Stimulated activated naive CD8-positive, alpha-beta T cell treated with anti-CD3 and anti-CD28 coated beads, Interleukin-15, amount 100 ng/mL, for 72 hours (primary cell): ENCODE results near the gene RAB3A.

ENCODE experiments used
- ATAC-seq: fragments of 150-1000 bp; cut with Tn5 transposase; 2 replicates; pipeline ENCODE4 v1.10.0; 2021; ENCODE audit warnings: mild to moderate bottlenecking, moderate library complexity
- DNase-seq, 2 donors: peaks; one replicate each; pipeline ENCODE4 v3.0.0; 2021 to 2022
- H3K27ac Mint-ChIP-seq, 2 donors: one replicate each; pipeline ENCODE4 v1.8.0; 2022; ENCODE audit warnings: mild to moderate bottlenecking in 2 of 2, mixed read lengths in 2 of 2, moderate library complexity in 2 of 2
- H3K27me3 Mint-ChIP-seq: one replicate; pipeline ENCODE4 v1.8.0; 2022; ENCODE audit warnings: mixed read lengths
- H3K4me1 Mint-ChIP-seq: one replicate; pipeline ENCODE4 v1.8.0; 2022; ENCODE audit warnings: mild to moderate bottlenecking, mixed read lengths
- H3K4me3 Mint-ChIP-seq, 2 donors: one replicate each; pipeline ENCODE4 v1.8.0; 2022; ENCODE audit warnings: mild to moderate bottlenecking in 2 of 2, mixed read lengths in 2 of 2, moderate library complexity in 1 of 2
- H3K9me3 Mint-ChIP-seq, 2 donors: one replicate each; pipeline ENCODE4 v1.8.0; 2022; ENCODE audit warnings: mixed read lengths in 2 of 2

The RAB3A gene

GRCh38 chr19:18226956-18227780, 23.3 kb upstream of the RAB3A start:
- no peak overlapping the region for H3K4me3 Mint-ChIP-seq
- peaks cover 53% of the 10 kb centered on the region for H3K4me1 Mint-ChIP-seq
- peaks cover 89% of the 10 kb centered on the region for H3K27me3 Mint-ChIP-seq
- H3K27ac Mint-ChIP-seq = peak overlapping the region in 1 of 2 donors; percentile 65
- no peak for ATAC-seq
- H3K9me3 Mint-ChIP-seq = no peaks in the 10 kb centered on the region
- DNase-seq = no peak

- H3K27me3 Mint-ChIP-seq = peaks cover 90% of the 10 kb centered on the region
- H3K9me3 Mint-ChIP-seq = no peaks in the 10 kb centered on the region
- ATAC-seq (no peak), DNase-seq (no peak)
- H3K4me3 Mint-ChIP-seq = peak within 1 kb of the TSS; percentile 85 to 94
- H3K4me1 Mint-ChIP-seq = peaks cover 47% of the 10 kb centered on the region
- peak within 1 kb of the TSS in 1 of 2 donors; percentile 65 for H3K27ac Mint-ChIP-seq
Measured at GRCh38 chr19:18225702-18226468, 22.0 kb upstream of the RAB3A start, which contains the start of gene PDE4C. TSS of gene PDE4C (minus strand) at chr19:18226438. CDS start at chr19:18226415, 23 bp downstream.

- DNase-seq (no peak), ATAC-seq (no peak)
- Mint-ChIP-seq H3K27me3 (peaks cover 90% of the 10 kb centered on the region), H3K4me1 (peaks cover 47% of the 10 kb centered on the region), H3K4me3 (peak overlapping the region; percentile 85 to 94), H3K9me3 (no peaks in the 10 kb centered on the region), H3K27ac (no peak overlapping the region)
Measured at GRCh38 chr19:18225355-18225701, 21.5 kb upstream of the RAB3A start.

- H3K4me1 Mint-ChIP-seq = peaks cover 48% of the 10 kb centered on the region
- peaks cover 90% of the 10 kb centered on the region for H3K27me3 Mint-ChIP-seq
- peak; percentile 97 for ATAC-seq
- H3K9me3 Mint-ChIP-seq = no peaks in the 10 kb centered on the region
- peak overlapping the region; percentile 89 to 91 for H3K27ac Mint-ChIP-seq
- peak; percentile 92 to 95 for DNase-seq
- H3K4me3 Mint-ChIP-seq = peak overlapping the region; percentile 85 to 94
Measured at GRCh38 chr19:18224525-18225354, 20.9 kb upstream of the RAB3A start.

GRCh38 chr19:18223860-18224524, 20.1 kb upstream of the RAB3A start:
- Mint-ChIP-seq H3K27ac (peak overlapping the region in 1 of 2 donors; percentile 46), H3K27me3 (peaks cover 89% of the 10 kb centered on the region), H3K9me3 (no peaks in the 10 kb centered on the region), H3K4me3 (peak overlapping the region; percentile 85 to 94), H3K4me1 (peaks cover 48% of the 10 kb centered on the region)
- DNase-seq (peak; percentile 44 to 54), ATAC-seq (peak; percentile 32)

- peaks cover 77% of the 10 kb centered on the region for H3K27me3 Mint-ChIP-seq
- ATAC-seq (no peak), DNase-seq (no peak)
- no peaks in the 10 kb centered on the region for H3K9me3 Mint-ChIP-seq
- peaks cover 43% of the 10 kb centered on the region for H3K4me1 Mint-ChIP-seq
- H3K27ac Mint-ChIP-seq = no peak overlapping the region
- no peak overlapping the region for H3K4me3 Mint-ChIP-seq
Measured at GRCh38 chr19:18221815-18222725, 18.2 kb upstream of the RAB3A start.

GRCh38 chr19:18220632-18221275, 16.9 kb upstream of the RAB3A start:
- ATAC-seq = no peak
- Mint-ChIP-seq H3K27me3 (peaks cover 64% of the 10 kb centered on the region), H3K4me3 (no peak overlapping the region), H3K4me1 (peaks cover 32% of the 10 kb centered on the region), H3K9me3 (no peaks in the 10 kb centered on the region), H3K27ac (no peak overlapping the region)
- no peak for DNase-seq

- Mint-ChIP-seq H3K4me1 (peaks cover 28% of the 10 kb centered on the region), H3K9me3 (no peaks in the 10 kb centered on the region), H3K27me3 (peaks cover 57% of the 10 kb centered on the region), H3K27ac (no peak overlapping the region), H3K4me3 (no peak overlapping the region)
- ATAC-seq (no peak), DNase-seq (no peak)
Measured at GRCh38 chr19:18219911-18220631, 16.2 kb upstream of the RAB3A start.

GRCh38 chr19:18218600-18218999, 14.8 kb upstream of the RAB3A start:
- peak overlapping the region; percentile 8 to 19 for H3K27ac Mint-ChIP-seq
- ATAC-seq = no peak

GRCh38 chr19:18218159-18218558, 14.3 kb upstream of the RAB3A start:
- H3K9me3 Mint-ChIP-seq = no peaks in the 10 kb centered on the region
- no peak overlapping the region for H3K27ac Mint-ChIP-seq
- peaks cover 17% of the 10 kb centered on the region for H3K4me1 Mint-ChIP-seq
- no peak overlapping the region for H3K4me3 Mint-ChIP-seq
- H3K27me3 Mint-ChIP-seq = peaks cover 38% of the 10 kb centered on the region
- ATAC-seq (no peak), DNase-seq (no peak)

More at GRCh38 chr19:18218600-18218999, 14.8 kb upstream of the RAB3A start:
- H3K27me3 Mint-ChIP-seq = peaks cover 42% of the 10 kb centered on the region
- peaks cover 17% of the 10 kb centered on the region for H3K4me1 Mint-ChIP-seq
- no peak overlapping the region for H3K4me3 Mint-ChIP-seq
- no peak for DNase-seq
- H3K9me3 Mint-ChIP-seq = no peaks in the 10 kb centered on the region

- Mint-ChIP-seq H3K27ac (no peak overlapping the region), H3K27me3 (peaks cover 24% of the 10 kb centered on the region), H3K9me3 (no peaks in the 10 kb centered on the region), H3K4me3 (no peak overlapping the region), H3K4me1 (peaks cover 17% of the 10 kb centered on the region)
- DNase-seq (no peak), ATAC-seq (no peak)
Measured at GRCh38 chr19:18216789-18217188, 12.9 kb upstream of the RAB3A start.

- H3K27ac Mint-ChIP-seq = no peak overlapping the region
- peaks cover 22% of the 10 kb centered on the region for H3K27me3 Mint-ChIP-seq
- DNase-seq = no peak
Measured at GRCh38 chr19:18214779-18215433, 11.1 kb upstream of the RAB3A start.

GRCh38 chr19:18211683-18212082, 7.8 kb upstream of the RAB3A start:
- H3K4me3 Mint-ChIP-seq = no peak overlapping the region
- H3K27me3 Mint-ChIP-seq = peaks cover 47% of the 10 kb centered on the region
- no peak overlapping the region for H3K27ac Mint-ChIP-seq
- peaks cover 10% of the 10 kb centered on the region for H3K4me1 Mint-ChIP-seq
- no peak for DNase-seq
- no peak for ATAC-seq
- no peaks in the 10 kb centered on the region for H3K9me3 Mint-ChIP-seq

More at GRCh38 chr19:18214779-18215433, 11.1 kb upstream of the RAB3A start:
- no peak for ATAC-seq
- Mint-ChIP-seq H3K4me1 (peaks cover 6% of the 10 kb centered on the region), H3K4me3 (no peak overlapping the region), H3K9me3 (no peaks in the 10 kb centered on the region)
